SK-N-SH (cell line): ENCODE results near the gene HNF1A.

Experiments
- CHD2 ChIP-seq: fragments of 150-350 bp; IDR thresholded peaks from 2 replicates; pipeline ENCODE4 v1.6.1; 2018; ENCODE audit warnings: low read length; ENCODE audit not compliant: partially characterized antibody
- CTCF ChIP-seq: fragments of 200-600 bp; sonication (generic); IDR thresholded peaks from 2 replicates; pipeline ENCODE4 v1.6.1; 2017; ENCODE audit warnings: antibody characterized with exemption, mild to moderate bottlenecking, moderate library complexity
- ELF1 ChIP-seq: IDR thresholded peaks from 2 replicates; pipeline ENCODE4 v1.4.0; 2012
- EP300 ChIP-seq, 2 experiments: IDR thresholded peaks; 2 replicates each; pipeline versions ENCODE4 v1.4.0 to v1.6.1; 2012; ENCODE audit warnings: borderline replicate concordance in 1 of 2, low read depth in 1 of 2, low read length in 1 of 2
- EZH2phosphoT487 ChIP-seq: fragments of 200-600 bp; sonication (generic); IDR thresholded peaks from 2 replicates; pipeline ENCODE4 v1.6.1; 2017; ENCODE audit warnings: low read depth, mixed run types, mild to moderate bottlenecking, antibody characterized with exemption, moderate library complexity, borderline replicate concordance
- FOXM1 ChIP-seq: IDR thresholded peaks from 2 replicates; pipeline ENCODE4 v1.4.0; 2012; ENCODE audit warnings: low read depth, mild to moderate bottlenecking
- POLR2AphosphoS5 ChIP-seq: IDR thresholded peaks from 2 replicates; pipeline ENCODE4 v1.6.1; 2012; ENCODE audit warnings: low read depth, low read length
- RAD21 ChIP-seq: IDR thresholded peaks from 2 replicates; pipeline ENCODE4 v1.6.1; 2012; ENCODE audit warnings: mild to moderate bottlenecking, low read length
- RFX5 ChIP-seq: IDR thresholded peaks from 2 replicates; pipeline ENCODE4 v1.6.1; 2012; ENCODE audit warnings: mild to moderate bottlenecking, improper control_type of control experiment, low read length
- RXRA ChIP-seq: IDR thresholded peaks from 2 replicates; pipeline ENCODE4 v1.4.0; 2012; ENCODE audit warnings: low read depth, mild to moderate bottlenecking, borderline replicate concordance
- SMC3 ChIP-seq: IDR thresholded peaks from 2 replicates; pipeline ENCODE4 v1.6.1; 2012; ENCODE audit warnings: low read depth, low read length, improper control_type of control experiment
- TAF1 ChIP-seq: IDR thresholded peaks from 2 replicates; pipeline ENCODE4 v1.6.1; 2012; ENCODE audit warnings: low read depth, mild to moderate bottlenecking, low read length, moderate library complexity, borderline replicate concordance
- YY1 ChIP-seq: IDR thresholded peaks from 2 replicates; pipeline ENCODE4 v1.4.0; 2012; ENCODE audit warnings: low read depth, mild to moderate bottlenecking
- TF ChIP-seq, protein P1 (sequence below): IDR thresholded peaks from 2 replicates; pipeline ENCODE4 v1.6.1; 2012; ENCODE audit warnings: mild to moderate bottlenecking, low read depth, low read length, moderate library complexity

- TF ChIP-seq CTCF (no peak), RFX5 (no peak), SMC3 (no peak), EP300 (IDR thresholded peaks at IDR 0.05; ENCODE audit: borderline replicate concordance in 1 of 2, low read depth in 1 of 2, low read length in 1 of 2) (no peak), ELF1 (no peak), EZH2phosphoT487 (no peak), RXRA (no peak), CHD2 (no peak), RAD21 (no peak), FOXM1 (no peak), TAF1 (no peak), YY1 (no peak), POLR2AphosphoS5 (no peak)
- TF ChIP-seq, protein P1, sequence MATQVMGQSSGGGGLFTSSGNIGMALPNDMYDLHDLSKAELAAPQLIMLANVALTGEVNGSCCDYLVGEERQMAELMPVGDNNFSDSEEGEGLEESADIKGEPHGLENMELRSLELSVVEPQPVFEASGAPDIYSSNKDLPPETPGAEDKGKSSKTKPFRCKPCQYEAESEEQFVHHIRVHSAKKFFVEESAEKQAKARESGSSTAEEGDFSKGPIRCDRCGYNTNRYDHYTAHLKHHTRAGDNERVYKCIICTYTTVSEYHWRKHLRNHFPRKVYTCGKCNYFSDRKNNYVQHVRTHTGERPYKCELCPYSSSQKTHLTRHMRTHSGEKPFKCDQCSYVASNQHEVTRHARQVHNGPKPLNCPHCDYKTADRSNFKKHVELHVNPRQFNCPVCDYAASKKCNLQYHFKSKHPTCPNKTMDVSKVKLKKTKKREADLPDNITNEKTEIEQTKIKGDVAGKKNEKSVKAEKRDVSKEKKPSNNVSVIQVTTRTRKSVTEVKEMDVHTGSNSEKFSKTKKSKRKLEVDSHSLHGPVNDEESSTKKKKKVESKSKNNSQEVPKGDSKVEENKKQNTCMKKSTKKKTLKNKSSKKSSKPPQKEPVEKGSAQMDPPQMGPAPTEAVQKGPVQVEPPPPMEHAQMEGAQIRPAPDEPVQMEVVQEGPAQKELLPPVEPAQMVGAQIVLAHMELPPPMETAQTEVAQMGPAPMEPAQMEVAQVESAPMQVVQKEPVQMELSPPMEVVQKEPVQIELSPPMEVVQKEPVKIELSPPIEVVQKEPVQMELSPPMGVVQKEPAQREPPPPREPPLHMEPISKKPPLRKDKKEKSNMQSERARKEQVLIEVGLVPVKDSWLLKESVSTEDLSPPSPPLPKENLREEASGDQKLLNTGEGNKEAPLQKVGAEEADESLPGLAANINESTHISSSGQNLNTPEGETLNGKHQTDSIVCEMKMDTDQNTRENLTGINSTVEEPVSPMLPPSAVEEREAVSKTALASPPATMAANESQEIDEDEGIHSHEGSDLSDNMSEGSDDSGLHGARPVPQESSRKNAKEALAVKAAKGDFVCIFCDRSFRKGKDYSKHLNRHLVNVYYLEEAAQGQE, result no peak
These were observed 15.8 kb upstream of the HNF1A start for GRCh38 chr12:120962532-120963020.
